ENCODE results near the gene ZNF407. TPM values are rescaled to one million over a fixed set of nuclear protein-coding genes. Genes with fewer than 3 reads are reported as not detected.

Gene ZNF407
- total RNA-seq, 1 experiment from 2014 or later = 4.4 TPM

GRCh38 chr18:74989134-74989533 lies 391.5 kb downstream of the ZNF407 start:
- H3K4me3 ChIP-seq = no peak overlapping the region
- H3K27me3 ChIP-seq = no peaks in the 10 kb centered on the region
- no peaks in the 10 kb centered on the region for H3K9me3 ChIP-seq
- no peaks in the 10 kb centered on the region for H3K36me3 ChIP-seq
- no peak for DNase-seq

GRCh38 chr18:74990563-74991081 lies 393.0 kb downstream of the ZNF407 start:
- Histone ChIP-seq H3K27me3 (no peaks in the 10 kb centered on the region), H3K9me3 (no peaks in the 10 kb centered on the region), H3K4me3 (no peak overlapping the region), H3K36me3 (no peaks in the 10 kb centered on the region)
- DNase-seq = no peak

- H3K9me3 ChIP-seq = no peaks in the 10 kb centered on the region
- DNase-seq = peak; percentile 50
- no peaks in the 10 kb centered on the region for H3K27me3 ChIP-seq
- H3K36me3 ChIP-seq = no peaks in the 10 kb centered on the region
- H3K4me3 ChIP-seq = no peak overlapping the region
These were observed 397.1 kb downstream of the ZNF407 start for GRCh38 chr18:74994502-74995418.

- no peaks in the 10 kb centered on the region for H3K27me3 ChIP-seq
These were observed 397.7 kb downstream of the ZNF407 start for GRCh38 chr18:74995419-74995736.

GRCh38 chr18:74996055-74996454 lies 398.4 kb downstream of the ZNF407 start:
- no peaks in the 10 kb centered on the region for H3K9me3 ChIP-seq
- no peak for DNase-seq
- no peak overlapping the region for H3K4me3 ChIP-seq
- no peaks in the 10 kb centered on the region for H3K27me3 ChIP-seq
- no peaks in the 10 kb centered on the region for H3K36me3 ChIP-seq

More at GRCh38 chr18:74995419-74995736, 397.7 kb downstream of the ZNF407 start:
- Histone ChIP-seq H3K9me3 (no peaks in the 10 kb centered on the region), H3K4me3 (no peak overlapping the region), H3K36me3 (no peaks in the 10 kb centered on the region)
- no peak for DNase-seq

GRCh38 chr18:74996996-74997395 lies 399.3 kb downstream of the ZNF407 start:
- H3K4me3 ChIP-seq = no peak overlapping the region
- DNase-seq = no peak
- no peaks in the 10 kb centered on the region for H3K27me3 ChIP-seq
- no peaks in the 10 kb centered on the region for H3K36me3 ChIP-seq
- no peaks in the 10 kb centered on the region for H3K9me3 ChIP-seq

- H3K4me3 ChIP-seq = no peak overlapping the region
- H3K36me3 ChIP-seq = no peaks in the 10 kb centered on the region
- no peaks in the 10 kb centered on the region for H3K9me3 ChIP-seq
- no peak for DNase-seq
- no peaks in the 10 kb centered on the region for H3K27me3 ChIP-seq
These were observed 403.2 kb downstream of the ZNF407 start for GRCh38 chr18:75000920-75001319.

- H3K27me3 ChIP-seq = no peaks in the 10 kb centered on the region
- DNase-seq = no peak
- H3K9me3 ChIP-seq = no peaks in the 10 kb centered on the region
- no peak overlapping the region for H3K4me3 ChIP-seq
- H3K36me3 ChIP-seq = no peaks in the 10 kb centered on the region
These were observed 405.4 kb downstream of the ZNF407 start for GRCh38 chr18:75003039-75003438.

- Histone ChIP-seq H3K27me3 (no peaks in the 10 kb centered on the region), H3K4me3 (no peak overlapping the region), H3K36me3 (no peaks in the 10 kb centered on the region), H3K9me3 (no peaks in the 10 kb centered on the region)
- no peak for DNase-seq
These were observed 406.4 kb downstream of the ZNF407 start for GRCh38 chr18:75003764-75004690.

GRCh38 chr18:75005626-75006025 lies 408.0 kb downstream of the ZNF407 start:
- no peaks in the 10 kb centered on the region for H3K27me3 ChIP-seq
- no peaks in the 10 kb centered on the region for H3K36me3 ChIP-seq
- H3K9me3 ChIP-seq = no peaks in the 10 kb centered on the region
- H3K4me3 ChIP-seq = no peak overlapping the region
- DNase-seq = no peak

- Histone ChIP-seq H3K4me3 (no peak overlapping the region), H3K27me3 (no peaks in the 10 kb centered on the region), H3K9me3 (no peaks in the 10 kb centered on the region), H3K36me3 (no peaks in the 10 kb centered on the region)
- no peak for DNase-seq
These were observed 410.5 kb downstream of the ZNF407 start for GRCh38 chr18:75008186-75008585.

- no peak for DNase-seq
- no peaks in the 10 kb centered on the region for H3K27me3 ChIP-seq
- H3K4me3 ChIP-seq = no peak overlapping the region
- no peaks in the 10 kb centered on the region for H3K36me3 ChIP-seq
- no peaks in the 10 kb centered on the region for H3K9me3 ChIP-seq
These were observed 411.6 kb downstream of the ZNF407 start for GRCh38 chr18:75009296-75009695.

- no peaks in the 10 kb centered on the region for H3K27me3 ChIP-seq
- no peaks in the 10 kb centered on the region for H3K36me3 ChIP-seq
- H3K9me3 ChIP-seq = no peaks in the 10 kb centered on the region
- no peak for DNase-seq
- no peak overlapping the region for H3K4me3 ChIP-seq
These were observed 412.2 kb downstream of the ZNF407 start for GRCh38 chr18:75009878-75010277.

GRCh38 chr18:75010278-75010677 lies 412.6 kb downstream of the ZNF407 start:
- Histone ChIP-seq H3K4me3 (no peak overlapping the region), H3K9me3 (no peaks in the 10 kb centered on the region), H3K27me3 (no peaks in the 10 kb centered on the region), H3K36me3 (no peaks in the 10 kb centered on the region)
- no peak for DNase-seq

- DNase-seq = no peak
These were observed 413.0 kb downstream of the ZNF407 start for GRCh38 chr18:75010689-75011088.

GRCh38 chr18:75016025-75016717 lies 418.5 kb downstream of the ZNF407 start:
- H3K36me3 ChIP-seq = no peaks in the 10 kb centered on the region
- H3K27me3 ChIP-seq = no peaks in the 10 kb centered on the region
- no peaks in the 10 kb centered on the region for H3K9me3 ChIP-seq
- H3K4me3 ChIP-seq = no peak overlapping the region
- no peak for DNase-seq

More at GRCh38 chr18:75010689-75011088, 413.0 kb downstream of the ZNF407 start:
- Histone ChIP-seq H3K27me3 (no peaks in the 10 kb centered on the region), H3K4me3 (no peak overlapping the region), H3K9me3 (no peaks in the 10 kb centered on the region), H3K36me3 (no peaks in the 10 kb centered on the region)

GRCh38 chr18:75023473-75023872 lies 425.8 kb downstream of the ZNF407 start:
- no peak for DNase-seq
- Histone ChIP-seq H3K4me3 (no peak overlapping the region), H3K36me3 (no peaks in the 10 kb centered on the region)

More at GRCh38 chr18:75023473-75023872, 425.8 kb downstream of the ZNF407 start:
- Histone ChIP-seq H3K9me3 (no peaks in the 10 kb centered on the region), H3K27me3 (no peaks in the 10 kb centered on the region)
